Mammary epithelial cell (primary cell): ENCODE results near the gene FCHSD2.

ENCODE experiments used
- CTCF ChIP-seq, 2 donors: IDR thresholded peaks in 1 of 2; conservative IDR thresholded peaks in 1 of 2; 2 replicates each; pipeline ENCODE4 v1.5.1; 2011 to 2012; ENCODE audit warnings: inconsistent platforms in 2 of 2, low read length in 2 of 2, mild to moderate bottlenecking in 2 of 2, control low read depth in 1 of 2, low read depth in 1 of 2; ENCODE audit not compliant: insufficient read depth in 1 of 2; ENCODE audit errors: extremely low read depth in 1 of 2
- EZH2 ChIP-seq: IDR thresholded peaks from 2 replicates; pipeline ENCODE4 v1.6.1; 2012; ENCODE audit warnings: low read length, inconsistent platforms, borderline replicate concordance

GRCh38 chr11:72951888-72952287 lies 190.2 kb downstream of the FCHSD2 start:
- no peak for TF ChIP-seq EZH2
- no peak for TF ChIP-seq CTCF (conservative IDR thresholded peaks at IDR 0.05 in 1 of 2, IDR thresholded peaks at IDR 0.05 in 1 of 2; ENCODE audit: extremely low read depth in 1 of 2, insufficient read depth in 1 of 2, low read depth in 1 of 2, low read length in 2 of 2)
